GM23338 (cell line): Measurements from ENCODE around the gene ZBTB7B. TPM values are rescaled to one million over a fixed set of nuclear protein-coding genes. Genes with fewer than 3 reads are reported as not detected.

Experiments used
- ATAC-seq: fragments of 200-7000 bp; cut with Tn5 transposase; 3 replicates; pipeline ENCODE4 v1.9.1; 2020
- DNase-seq: peaks from one replicate; pipeline ENCODE4 v3.0.0-alpha.2; 2015; ENCODE audit warnings: low spot score
- H2AFZ ChIP-seq: fragments of 200-600 bp; sonication (generic); 2 replicates; pipeline ENCODE4 v1.8.0; 2016; ENCODE audit warnings: antibody characterized with exemption, mild to moderate bottlenecking, moderate library complexity
- H3F3A ChIP-seq: fragments of 200-600 bp; sonication (generic); replicated peaks from 2 replicates; pipeline ENCODE4 v1.8.0; 2017; ENCODE audit warnings: antibody characterized with exemption, mixed run types, low read depth
- H3K27ac ChIP-seq: fragments of 200-600 bp; sonication (generic); 2 replicates; pipeline ENCODE4 v1.6.1; 2016; ENCODE audit warnings: low read depth
- H3K27me3 ChIP-seq: fragments of 200-600 bp; sonication (generic); 2 replicates; pipeline ENCODE4 v1.8.0; 2016; ENCODE audit warnings: mild to moderate bottlenecking, mixed run types, moderate library complexity; ENCODE audit not compliant: insufficient read depth
- H3K36me3 ChIP-seq: fragments of 200-600 bp; sonication (generic); 2 replicates; pipeline ENCODE4 v1.8.0; 2016; ENCODE audit warnings: mild to moderate bottlenecking; ENCODE audit not compliant: insufficient read depth
- H3K4me1 ChIP-seq: fragments of 200-600 bp; sonication (generic); 2 replicates; pipeline ENCODE4 v1.8.0; 2016; ENCODE audit warnings: mild to moderate bottlenecking, moderate library complexity; ENCODE audit not compliant: insufficient read depth
- H3K4me2 ChIP-seq: fragments of 200-600 bp; sonication (generic); 2 replicates; pipeline ENCODE4 v1.7.1; 2017; ENCODE audit warnings: mixed run types
- H3K4me3 ChIP-seq: fragments of 200-600 bp; sonication (generic); 2 replicates; pipeline ENCODE4 v1.6.1; 2016; ENCODE audit warnings: mixed run types
- H3K79me2 ChIP-seq: fragments of 200-600 bp; sonication (generic); replicated peaks from 2 replicates; pipeline ENCODE4 v1.8.0; 2017; ENCODE audit warnings: mild to moderate bottlenecking; ENCODE audit not compliant: insufficient read depth
- H3K9me2 ChIP-seq: fragments of 200-600 bp; sonication (generic); 2 replicates; pipeline ENCODE4 v1.8.0; 2017; ENCODE audit not compliant: insufficient read depth
- H4K20me1 ChIP-seq: fragments of 200-600 bp; sonication (generic); replicated peaks from 2 replicates; pipeline ENCODE4 v1.8.0; 2017; ENCODE audit warnings: mild to moderate bottlenecking; ENCODE audit not compliant: insufficient read depth
- H3K27ac Mint-ChIP-seq: 2 replicates; pipeline ENCODE4 v1.8.0; 2020; ENCODE audit warnings: inconsistent platforms, mild to moderate bottlenecking, moderate library complexity, mixed read lengths
- H3K27me3 Mint-ChIP-seq: 3 replicates; pipeline ENCODE4 v1.8.0; 2022; ENCODE audit warnings: low read depth, mild to moderate bottlenecking, moderate library complexity, mixed read lengths, inconsistent platforms; ENCODE audit not compliant: insufficient read depth, poor library complexity
- H3K36me3 Mint-ChIP-seq: 3 replicates; pipeline ENCODE4 v1.8.0; 2021; ENCODE audit warnings: low read depth, mild to moderate bottlenecking, inconsistent platforms, moderate library complexity, mixed read lengths
- H3K4me1 Mint-ChIP-seq: 3 replicates; pipeline ENCODE4 v1.8.0; 2020; ENCODE audit warnings: mild to moderate bottlenecking, inconsistent platforms, mixed read lengths
- H3K4me3 Mint-ChIP-seq: 3 replicates; pipeline ENCODE4 v1.8.0; 2021; ENCODE audit warnings: moderate library complexity, mild to moderate bottlenecking, inconsistent platforms, mixed read lengths
- H3K9me3 Mint-ChIP-seq: 3 replicates; pipeline ENCODE4 v1.8.0; 2020; ENCODE audit warnings: moderate library complexity, mild to moderate bottlenecking, inconsistent platforms, mixed read lengths
- CREB1 ChIP-seq: fragments of 250-450 bp; sonication (Bioruptor Pico); IDR thresholded peaks from 2 replicates; pipeline ENCODE4 v1.5.0; 2020; ENCODE audit warnings: low read depth, mild to moderate bottlenecking, moderate library complexity
- CTCF ChIP-seq, 2 experiments: fragments of 200-600 bp in 1 of 2; sonication (generic) in 1 of 2; conservative IDR thresholded peaks; 2 replicates each; pipeline versions ENCODE4 v1.5.1 to v1.6.1; 2016 to 2017; ENCODE audit warnings: antibody characterized with exemption in 2 of 2, low read depth in 2 of 2, mild to moderate bottlenecking in 2 of 2, moderate library complexity in 1 of 2
- ETS1 ChIP-seq: IDR thresholded peaks from 2 replicates; pipeline ENCODE4 v1.6.1; 2016; ENCODE audit warnings: antibody characterized with exemption
- EZH2 ChIP-seq: fragments of 200-600 bp; sonication (generic); IDR thresholded peaks from one replicate; pipeline ENCODE4 v1.8.0; 2017; ENCODE audit warnings: antibody characterized with exemption, mild to moderate bottlenecking, low read depth; ENCODE audit not compliant: unreplicated experiment
- EZH2phosphoT487 ChIP-seq: fragments of 200-600 bp; sonication (generic); IDR thresholded peaks from one replicate; pipeline ENCODE4 v1.8.1; 2018; ENCODE audit warnings: antibody characterized with exemption; ENCODE audit not compliant: unreplicated experiment
- JUNB ChIP-seq: IDR thresholded peaks from one replicate; pipeline ENCODE4 v1.6.1; 2016; ENCODE audit warnings: antibody characterized with exemption; ENCODE audit not compliant: unreplicated experiment
- NANOG ChIP-seq: IDR thresholded peaks from 2 replicates; pipeline ENCODE4 v1.6.1; 2016; ENCODE audit warnings: antibody characterized with exemption, borderline replicate concordance
- POLR2AphosphoS5 ChIP-seq: IDR thresholded peaks from 2 replicates; pipeline ENCODE4 v1.6.1; 2016; ENCODE audit warnings: antibody characterized with exemption, low read depth
- REST ChIP-seq: IDR thresholded peaks from one replicate; pipeline ENCODE4 v1.6.1; 2018; ENCODE audit warnings: antibody characterized with exemption; ENCODE audit not compliant: unreplicated experiment
- STAT1 ChIP-seq: IDR thresholded peaks from one replicate; pipeline ENCODE4 v1.6.1; 2016; ENCODE audit warnings: antibody characterized with exemption; ENCODE audit not compliant: unreplicated experiment
- ZNF114 ChIP-seq: fragments of 250-450 bp; sonication (Bioruptor Pico); IDR thresholded peaks from 2 replicates; pipeline ENCODE4 v1.5.0; 2020; ENCODE audit warnings: mild to moderate bottlenecking, moderate library complexity
- ZNF331 ChIP-seq: fragments of 250-450 bp; sonication (Bioruptor Pico); IDR thresholded peaks from 2 replicates; pipeline ENCODE4 v1.5.0; 2020; ENCODE audit warnings: low read depth, mild to moderate bottlenecking, moderate library complexity
- ZNF462 ChIP-seq: fragments of 250-450 bp; sonication (Bioruptor Pico); IDR thresholded peaks from 2 replicates; pipeline ENCODE4 v1.5.0; 2020; ENCODE audit warnings: mild to moderate bottlenecking, moderate library complexity
- polyA plus RNA-seq: library from polyadenylated mRNA; unstranded; fragments of >200 nt; fragmentation: Nextera tagmentation; extraction: Ambion mirVana; gene quantifications from 2 replicates; pipeline ENCODE4 v1.2.1, GENCODE V29; 2016
- total RNA-seq: library from RNA; depleted of rRNA; stranded (reverse); fragments of >200 nt; shearing (Covaris generic); gene quantifications from 2 replicates; pipeline ENCODE4 v1.2.3, GENCODE V29; 2014

The ZBTB7B gene
- total and polyA plus RNA-seq, 2 experiments from 2014 or later: 3.6 to 32.6 TPM

GRCh38 chr1:154996966-154997701 is 5.5 kb upstream of the ZBTB7B start:
- Mint-ChIP-seq H3K4me1 (peaks cover 30% of the 10 kb centered on the region), H3K27me3 (peaks cover 24% of the 10 kb centered on the region), H3K27ac (no peak overlapping the region), H3K4me3 (no peak overlapping the region; the same call in 2 of the 3 replicates), H3K36me3 (peaks cover 5% of the 10 kb centered on the region; the same call in 1 of the 3 replicates), H3K9me3 (no peaks in the 10 kb centered on the region)
- H3K27me3 ChIP-seq: no peaks in the 10 kb centered on the region
- no peak overlapping the region for H3K27ac ChIP-seq
- peaks cover 26% of the 10 kb centered on the region for H3F3A ChIP-seq
- no peak overlapping the region for H3K4me2 ChIP-seq
- peaks cover 5% of the 10 kb centered on the region; the same call in 1 of the 2 replicates for H3K4me1 ChIP-seq
- no peaks in the 10 kb centered on the region for H3K36me3 ChIP-seq
- H3K4me3 ChIP-seq: no peak overlapping the region
- no peak for TF ChIP-seq STAT1
- TF ChIP-seq ZNF114 (CRISPR knock-in tag): no peak
- no peak for TF ChIP-seq CTCF (conservative IDR thresholded peaks at IDR 0.05; ENCODE audit: low read depth in 2 of 2)
- no peak for TF ChIP-seq CREB1
- no peak for TF ChIP-seq EZH2phosphoT487
- TF ChIP-seq REST: no peak
- TF ChIP-seq JUNB: no peak
- TF ChIP-seq NANOG: no peak
- TF ChIP-seq ZNF331 (CRISPR knock-in tag): no peak
- TF ChIP-seq EZH2: no peak
- TF ChIP-seq ETS1: no peak
- TF ChIP-seq POLR2AphosphoS5: no peak
- TF ChIP-seq ZNF462 (CRISPR knock-in tag): no peak
- no peak overlapping the region for H2AFZ ChIP-seq
- ATAC-seq (no peak), DNase-seq (no peak)
- no peaks in the 10 kb centered on the region for H4K20me1 ChIP-seq
- no peaks in the 10 kb centered on the region for H3K9me2 ChIP-seq
- H3K79me2 ChIP-seq: no peaks in the 10 kb centered on the region
